Ishikawa (cell line): ENCODE results near the gene ZBTB20.

Experiments
- CEBPB ChIP-seq: IDR thresholded peaks from 2 replicates; pipeline ENCODE4 v1.6.1; 2012
- CREB1 ChIP-seq: IDR thresholded peaks from 2 replicates; pipeline ENCODE4 v1.6.1; 2012; ENCODE audit warnings: low read depth
- FOXM1 ChIP-seq: IDR thresholded peaks from 2 replicates; pipeline ENCODE4 v1.6.1; 2012; ENCODE audit warnings: low read depth, borderline replicate concordance
- RAD21 ChIP-seq: IDR thresholded peaks from 2 replicates; pipeline ENCODE4 v1.6.1; 2012; ENCODE audit warnings: low read depth
- TAF1 ChIP-seq: IDR thresholded peaks from 2 replicates; pipeline ENCODE4 v1.6.1; 2012; ENCODE audit warnings: low read depth, mild to moderate bottlenecking
- TEAD4 ChIP-seq: IDR thresholded peaks from 2 replicates; pipeline ENCODE4 v1.6.1; 2012
- YY1 ChIP-seq: IDR thresholded peaks from 2 replicates; pipeline ENCODE4 v1.6.1; 2012; ENCODE audit warnings: low read depth
- ZBTB7A ChIP-seq: IDR thresholded peaks from 2 replicates; pipeline ENCODE4 v1.6.1; 2012; ENCODE audit warnings: low read depth
- TF ChIP-seq, protein P1 (sequence below): IDR thresholded peaks from 2 replicates; pipeline ENCODE4 v1.6.1; 2012; ENCODE audit warnings: low read depth, mild to moderate bottlenecking
- TF ChIP-seq, protein P2 (sequence below): IDR thresholded peaks from 2 replicates; pipeline ENCODE4 v1.6.1; 2012
- TF ChIP-seq, protein P3 (sequence below): IDR thresholded peaks from 2 replicates; pipeline ENCODE4 v1.6.1; 2012

DNA sequence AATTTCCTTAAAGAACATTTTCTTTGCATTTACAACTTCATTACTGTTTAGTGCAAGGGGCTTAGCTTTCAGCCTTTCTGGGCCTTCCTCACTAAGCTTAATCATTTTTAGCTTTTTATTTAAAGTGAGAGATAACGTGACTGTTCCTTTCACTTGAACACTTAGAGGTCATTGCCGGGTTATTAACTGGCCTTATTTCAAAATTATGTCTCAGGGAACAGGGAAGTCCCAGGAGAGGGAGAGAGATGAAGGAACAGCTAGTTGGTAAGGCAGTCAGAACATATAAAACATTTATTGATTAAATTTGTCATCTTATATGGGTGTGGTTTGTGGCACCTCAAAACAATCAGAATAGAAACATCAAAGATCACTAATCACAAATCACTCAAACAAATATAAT is 584.5 kb downstream of the ZBTB20 start:
- no peak for TF ChIP-seq RAD21
- no peak for TF ChIP-seq FOXM1
- TF ChIP-seq, protein P1, sequence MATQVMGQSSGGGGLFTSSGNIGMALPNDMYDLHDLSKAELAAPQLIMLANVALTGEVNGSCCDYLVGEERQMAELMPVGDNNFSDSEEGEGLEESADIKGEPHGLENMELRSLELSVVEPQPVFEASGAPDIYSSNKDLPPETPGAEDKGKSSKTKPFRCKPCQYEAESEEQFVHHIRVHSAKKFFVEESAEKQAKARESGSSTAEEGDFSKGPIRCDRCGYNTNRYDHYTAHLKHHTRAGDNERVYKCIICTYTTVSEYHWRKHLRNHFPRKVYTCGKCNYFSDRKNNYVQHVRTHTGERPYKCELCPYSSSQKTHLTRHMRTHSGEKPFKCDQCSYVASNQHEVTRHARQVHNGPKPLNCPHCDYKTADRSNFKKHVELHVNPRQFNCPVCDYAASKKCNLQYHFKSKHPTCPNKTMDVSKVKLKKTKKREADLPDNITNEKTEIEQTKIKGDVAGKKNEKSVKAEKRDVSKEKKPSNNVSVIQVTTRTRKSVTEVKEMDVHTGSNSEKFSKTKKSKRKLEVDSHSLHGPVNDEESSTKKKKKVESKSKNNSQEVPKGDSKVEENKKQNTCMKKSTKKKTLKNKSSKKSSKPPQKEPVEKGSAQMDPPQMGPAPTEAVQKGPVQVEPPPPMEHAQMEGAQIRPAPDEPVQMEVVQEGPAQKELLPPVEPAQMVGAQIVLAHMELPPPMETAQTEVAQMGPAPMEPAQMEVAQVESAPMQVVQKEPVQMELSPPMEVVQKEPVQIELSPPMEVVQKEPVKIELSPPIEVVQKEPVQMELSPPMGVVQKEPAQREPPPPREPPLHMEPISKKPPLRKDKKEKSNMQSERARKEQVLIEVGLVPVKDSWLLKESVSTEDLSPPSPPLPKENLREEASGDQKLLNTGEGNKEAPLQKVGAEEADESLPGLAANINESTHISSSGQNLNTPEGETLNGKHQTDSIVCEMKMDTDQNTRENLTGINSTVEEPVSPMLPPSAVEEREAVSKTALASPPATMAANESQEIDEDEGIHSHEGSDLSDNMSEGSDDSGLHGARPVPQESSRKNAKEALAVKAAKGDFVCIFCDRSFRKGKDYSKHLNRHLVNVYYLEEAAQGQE = no peak
- TF ChIP-seq CREB1 = no peak
- TF ChIP-seq, protein P2, sequence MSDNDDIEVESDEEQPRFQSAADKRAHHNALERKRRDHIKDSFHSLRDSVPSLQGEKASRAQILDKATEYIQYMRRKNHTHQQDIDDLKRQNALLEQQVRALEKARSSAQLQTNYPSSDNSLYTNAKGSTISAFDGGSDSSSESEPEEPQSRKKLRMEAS = no peak
- TF ChIP-seq YY1 = no peak
- TF ChIP-seq CEBPB = no peak
- no peak for TF ChIP-seq TEAD4
- no peak for TF ChIP-seq TAF1
- TF ChIP-seq ZBTB7A = no peak
- TF ChIP-seq, protein P3, sequence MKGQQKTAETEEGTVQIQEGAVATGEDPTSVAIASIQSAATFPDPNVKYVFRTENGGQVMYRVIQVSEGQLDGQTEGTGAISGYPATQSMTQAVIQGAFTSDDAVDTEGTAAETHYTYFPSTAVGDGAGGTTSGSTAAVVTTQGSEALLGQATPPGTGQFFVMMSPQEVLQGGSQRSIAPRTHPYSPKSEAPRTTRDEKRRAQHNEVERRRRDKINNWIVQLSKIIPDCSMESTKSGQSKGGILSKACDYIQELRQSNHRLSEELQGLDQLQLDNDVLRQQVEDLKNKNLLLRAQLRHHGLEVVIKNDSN = no peak
